DOHH2 (cell line): ENCODE results near the gene GDF9.

Source experiments
- H3F3A ChIP-seq: fragments of 200-600 bp; sonication (generic), shearing (Covaris generic); 2 replicates; pipeline ENCODE4 v1.6.0; 2016; ENCODE audit warnings: antibody characterized with exemption, mild to moderate bottlenecking; ENCODE audit not compliant: control insufficient read depth, insufficient read depth
- H3K27ac ChIP-seq: fragments of 200-600 bp; sonication (generic); 2 replicates; pipeline ENCODE4 v1.5.1; 2014; ENCODE audit warnings: low read depth, mild to moderate bottlenecking, low read length, moderate library complexity
- H3K27me3 ChIP-seq: fragments of 200-600 bp; sonication (generic); 2 replicates; pipeline ENCODE4 v1.6.1; 2014; ENCODE audit warnings: mild to moderate bottlenecking, low read length, mixed read lengths; ENCODE audit not compliant: control insufficient read depth
- H3K36me3 ChIP-seq: fragments of 200-600 bp; sonication (generic); 2 replicates; pipeline ENCODE4 v1.6.1; 2014; ENCODE audit warnings: mild to moderate bottlenecking, low read length, moderate library complexity, mixed read lengths; ENCODE audit not compliant: control insufficient read depth
- H3K4me1 ChIP-seq: fragments of 200-600 bp; sonication (generic); 2 replicates; pipeline ENCODE4 v1.6.1; 2014; ENCODE audit warnings: mild to moderate bottlenecking, low read length, mixed read lengths; ENCODE audit not compliant: control insufficient read depth
- H3K4me2 ChIP-seq: fragments of 200-600 bp; sonication (generic); 2 replicates; pipeline ENCODE4 v1.6.0; 2014; ENCODE audit warnings: mild to moderate bottlenecking, low read length, moderate library complexity
- H3K4me3 ChIP-seq: fragments of 200-600 bp; sonication (generic); 2 replicates; pipeline ENCODE4 v1.5.1; 2014; ENCODE audit warnings: mild to moderate bottlenecking, low read length, mixed read lengths
- H3K79me2 ChIP-seq: fragments of 200-600 bp; sonication (generic); 2 replicates; pipeline ENCODE4 v1.6.1; 2014; ENCODE audit warnings: mild to moderate bottlenecking, low read length, mixed read lengths; ENCODE audit not compliant: control insufficient read depth
- H3K9me2 ChIP-seq: fragments of 200-600 bp; sonication (generic); replicated peaks from 2 replicates; pipeline ENCODE4 v1.6.1; 2014; ENCODE audit warnings: mild to moderate bottlenecking, low read length, mixed read lengths; ENCODE audit not compliant: control insufficient read depth
- H3K9me3 ChIP-seq: fragments of 200-600 bp; sonication (generic); 2 replicates; pipeline ENCODE4 v1.6.1; 2014; ENCODE audit warnings: antibody characterized with exemption, low read length, mixed read lengths; ENCODE audit not compliant: control insufficient read depth, insufficient read depth
- H4K20me1 ChIP-seq: fragments of 200-600 bp; sonication (generic); 2 replicates; pipeline ENCODE4 v1.6.0; 2014; ENCODE audit warnings: low read depth, mild to moderate bottlenecking, antibody characterized with exemption, low read length, moderate library complexity; ENCODE audit not compliant: control insufficient read depth, insufficient read depth
- CTCF ChIP-seq: fragments of 200-600 bp; sonication (generic); IDR thresholded peaks from one replicate; pipeline ENCODE4 v1.5.1; 2014; ENCODE audit warnings: antibody characterized with exemption, mild to moderate bottlenecking, low read depth, low read length; ENCODE audit not compliant: poor library complexity, severe bottlenecking
- EZH2phosphoT487 ChIP-seq: fragments of 200-600 bp; sonication (generic); IDR thresholded peaks from 2 replicates; pipeline ENCODE4 v1.6.1; 2017; ENCODE audit warnings: borderline replicate concordance, mild to moderate bottlenecking, antibody characterized with exemption, low read length, moderate library complexity, mixed read lengths

The GDF9 gene

GRCh38 chr5:132828846-132829494 lies 37.3 kb downstream of the GDF9 start:
- H4K20me1 ChIP-seq = no peaks in the 10 kb centered on the region
- H3K36me3 ChIP-seq = no peaks in the 10 kb centered on the region
- no peak overlapping the region for H3K4me3 ChIP-seq
- peaks cover 71% of the 10 kb centered on the region for H3K27me3 ChIP-seq
- no peak overlapping the region for H3K4me2 ChIP-seq
- no peaks in the 10 kb centered on the region for H3K9me3 ChIP-seq
- TF ChIP-seq EZH2phosphoT487 = no peak
- TF ChIP-seq CTCF = no peak
- no peaks in the 10 kb centered on the region for H3K79me2 ChIP-seq
- H3F3A ChIP-seq = no peaks in the 10 kb centered on the region
- peaks cover 4% of the 10 kb centered on the region for H3K4me1 ChIP-seq
- no peak overlapping the region for H3K27ac ChIP-seq
- no peaks in the 10 kb centered on the region for H3K9me2 ChIP-seq

DNA sequence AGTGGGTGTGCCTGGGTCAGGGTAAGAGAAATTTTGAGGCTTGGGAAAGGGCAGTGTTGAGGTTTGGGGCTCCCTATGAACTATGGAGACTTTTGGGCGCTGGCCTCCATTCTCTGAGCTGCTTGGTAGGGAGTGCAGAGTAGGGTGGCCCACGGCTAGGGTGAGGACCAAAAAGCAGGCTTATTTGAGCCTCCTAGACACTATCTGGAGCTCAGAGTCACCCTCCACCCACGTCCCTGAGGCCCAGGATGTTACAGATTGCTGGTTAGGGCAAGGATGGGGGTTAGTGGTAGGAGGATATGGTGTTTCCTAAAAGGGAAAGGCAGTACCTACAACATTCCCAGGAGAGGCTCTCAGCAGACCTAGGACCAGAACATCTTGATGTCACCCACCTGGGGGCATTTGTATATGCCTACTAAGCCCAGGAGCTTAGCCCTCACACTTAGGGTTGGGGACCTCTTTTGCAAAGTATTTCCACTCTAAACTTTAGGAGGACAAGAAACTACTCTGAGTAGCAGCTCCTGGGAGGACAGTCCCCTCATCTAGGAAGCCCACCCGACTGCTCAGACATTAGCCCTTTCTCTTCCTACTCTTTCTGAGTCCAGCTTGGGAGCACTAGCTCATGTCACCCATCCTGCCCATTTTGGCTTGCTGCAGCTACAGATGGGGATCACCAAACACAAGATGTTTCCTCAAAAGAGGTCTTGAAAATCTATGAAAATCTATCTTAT lies 38.2 kb downstream of the GDF9 start:
- Histone ChIP-seq H3K79me2 (no peaks in the 10 kb centered on the region), H3K27ac (no peak overlapping the region), H3K4me3 (no peak overlapping the region), H3F3A (no peaks in the 10 kb centered on the region), H3K9me3 (no peaks in the 10 kb centered on the region), H3K4me1 (peaks cover 4% of the 10 kb centered on the region), H4K20me1 (no peaks in the 10 kb centered on the region), H3K27me3 (peaks cover 80% of the 10 kb centered on the region), H3K9me2 (no peaks in the 10 kb centered on the region), H3K4me2 (no peak overlapping the region), H3K36me3 (no peaks in the 10 kb centered on the region)
- TF ChIP-seq CTCF = no peak
- no peak for TF ChIP-seq EZH2phosphoT487

GRCh38 chr5:132826424-132827082 lies 39.7 kb downstream of the GDF9 start:
- H3K27ac ChIP-seq = no peak overlapping the region
- H3K27me3 ChIP-seq = peaks cover 81% of the 10 kb centered on the region
- H3F3A ChIP-seq = no peaks in the 10 kb centered on the region
- no peaks in the 10 kb centered on the region for H3K79me2 ChIP-seq
- H4K20me1 ChIP-seq = no peaks in the 10 kb centered on the region
- peaks cover 4% of the 10 kb centered on the region for H3K4me1 ChIP-seq
- no peaks in the 10 kb centered on the region for H3K9me3 ChIP-seq
- H3K9me2 ChIP-seq = no peaks in the 10 kb centered on the region
- H3K36me3 ChIP-seq = no peaks in the 10 kb centered on the region
- TF ChIP-seq CTCF (no peak), EZH2phosphoT487 (no peak)
- no peak overlapping the region for H3K4me3 ChIP-seq
- H3K4me2 ChIP-seq = no peak overlapping the region
